HepG2 (cell line): ENCODE measurements around the gene ZDHHC11. TPM values are rescaled to one million over a fixed set of nuclear protein-coding genes. Genes with fewer than 3 reads are reported as not detected.

Source experiments
- ATAC-seq: fragments of 200-7000 bp; cut with Tn5 transposase; 3 replicates; pipeline ENCODE4 v1.9.1; 2020; ENCODE audit warnings: mild to moderate bottlenecking, moderate library complexity
- BruUV-seq: library from RNA; stranded (reverse); fragments of 400-500 nt; replicated peaks from 2 replicates; lab custom pipeline; 2021; lab: Mats Ljungman, UMichigan
- CTCF ChIA-PET: fragments of 300-600 bp; formaldehyde crosslinking; extraction: SDS; loops from one replicate; lab custom pipeline; 2021; ENCODE audit warnings: low total read pairs, inconsistent platforms, low intra/inter-chr PET ratio; lab: Yijun Ruan, JAX
- POLR2A ChIA-PET: fragments of 350-600 bp; sonication (Branson Sonifier 250); formaldehyde crosslinking; loops from one replicate; lab custom pipeline; 2020; ENCODE audit warnings: antibody characterized with exemption, inconsistent platforms; lab: Yijun Ruan, JAX
- DNase-seq: peaks from one replicate; pipeline ENCODE4 v3.0.0-alpha.2; 2015; ENCODE audit warnings: low spot score
- FAIRE-seq: peaks from 3 replicates; lab custom pipeline; 2011; peaks lifted over from hg19 to GRCh38; lab: Jason Lieb, UNC
- H2AFZ ChIP-seq: one replicate; pipeline ENCODE4 v1.6.1; 2011; ENCODE audit warnings: low read length, inconsistent platforms
- H3K27ac ChIP-seq: fragments of 300-600 bp; 3 replicates; pipeline ENCODE4 v1.8.0; 2011; ENCODE audit warnings: mixed run types, mild to moderate bottlenecking, mixed read lengths, low read length, inconsistent platforms; ENCODE audit not compliant: insufficient read depth; ENCODE audit errors: extremely low read length
- H3K27me3 ChIP-seq, 2 experiments: fragments of 200-600 bp in 1 of 2; 2 replicates in 1 of 2; 3 replicates in 1 of 2; pipeline versions ENCODE4 v1.6.0 to v1.8.0; 2011; ENCODE audit warnings: low read length in 2 of 2, mild to moderate bottlenecking in 2 of 2, moderate library complexity in 2 of 2, inconsistent platforms in 1 of 2; ENCODE audit not compliant: insufficient read depth in 2 of 2, control insufficient read depth in 1 of 2
- H3K36me3 ChIP-seq, 2 experiments: fragments of 200-600 bp in 1 of 2; replicated peaks in 1 of 2; 2 replicates in 1 of 2; 3 replicates in 1 of 2; pipeline versions ENCODE4 v1.5.1 to v1.8.0; 2011; ENCODE audit warnings: low read length in 2 of 2, inconsistent platforms in 1 of 2; ENCODE audit not compliant: insufficient read depth in 2 of 2, control insufficient read depth in 1 of 2
- H3K4me1 ChIP-seq: 2 replicates; pipeline ENCODE4 v1.5.1; 2012; ENCODE audit warnings: low read length, inconsistent platforms; ENCODE audit not compliant: insufficient read depth
- H3K4me2 ChIP-seq: 2 replicates; pipeline ENCODE4 v1.6.0; 2011; ENCODE audit warnings: low read depth, low read length, inconsistent platforms
- H3K4me3 ChIP-seq, 3 experiments: fragments of 200-600 bp in 1 of 3; sonication (generic), shearing (Covaris generic) in 1 of 3; replicated peaks in 1 of 3; 2 replicates each; pipeline ENCODE4 v1.5.1; 2011 to 2016; ENCODE audit warnings: low read length in 3 of 3, inconsistent platforms in 2 of 3, low read depth in 2 of 3, mild to moderate bottlenecking in 2 of 3, control low read depth in 1 of 3, mixed read lengths in 1 of 3; ENCODE audit not compliant: insufficient read depth in 1 of 3
- H3K79me2 ChIP-seq: one replicate; pipeline ENCODE4 v1.6.1; 2011; ENCODE audit warnings: low read length, inconsistent platforms; ENCODE audit not compliant: insufficient read depth
- H3K9ac ChIP-seq: 2 replicates; pipeline ENCODE4 v1.6.0; 2011; ENCODE audit warnings: mild to moderate bottlenecking, low read depth, low read length, inconsistent platforms; ENCODE audit not compliant: insufficient read depth
- H3K9me3 ChIP-seq: 2 replicates; pipeline ENCODE4 v1.5.1; 2012; ENCODE audit warnings: mild to moderate bottlenecking, low read length
- H4K20me1 ChIP-seq: 2 replicates; pipeline ENCODE4 v1.6.0; 2011; ENCODE audit warnings: inconsistent platforms, mild to moderate bottlenecking, low read length, moderate library complexity; ENCODE audit not compliant: insufficient read depth
- CREB1 ChIP-seq, 2 experiments: fragments of 450-650 bp in 1 of 2; IDR thresholded peaks; 2 replicates each; pipeline ENCODE4 v1.6.1; 2016 to 2017; ENCODE audit warnings: control low read depth in 1 of 2, mild to moderate bottlenecking in 1 of 2, missing compliant biosample characterization in 1 of 2, missing genetic modification characterization in 1 of 2
- HMGXB4 ChIP-seq, 2 experiments: sonication (generic) in 1 of 2; formaldehyde crosslinking in 1 of 2; IDR thresholded peaks; 2 replicates each; pipeline versions ENCODE4 v1.4.0 to v1.6.1; 2018 to 2020; ENCODE audit warnings: missing genetic modification reagents in 2 of 2, borderline replicate concordance in 1 of 2, low read depth in 1 of 2, mild to moderate bottlenecking in 1 of 2, missing biosample characterization in 1 of 2
- KMT2B ChIP-seq: IDR thresholded peaks from 2 replicates; pipeline ENCODE4 v1.6.1; 2016; ENCODE audit warnings: missing genetic modification reagents, missing compliant biosample characterization
- PHB2 ChIP-seq: fragments of 450-650 bp; IDR thresholded peaks from 2 replicates; pipeline ENCODE4 v1.6.1; 2018; ENCODE audit not compliant: partially characterized antibody
- POLR2AphosphoS2 ChIP-seq: IDR thresholded peaks from 2 replicates; pipeline ENCODE4 v1.6.1; 2011; ENCODE audit warnings: low read depth, low read length, improper control_type of control experiment
- POLR2AphosphoS5 ChIP-seq: IDR thresholded peaks from 2 replicates; pipeline ENCODE4 v1.6.1; 2012; ENCODE audit warnings: low read depth, low read length
- RAD51 ChIP-seq: fragments of 450-650 bp; IDR thresholded peaks from 2 replicates; pipeline ENCODE4 v1.6.1; 2016; ENCODE audit warnings: borderline replicate concordance
- RNF2 ChIP-seq: fragments of 450-650 bp; conservative IDR thresholded peaks from 2 replicates; pipeline ENCODE4 v1.6.1; 2016; ENCODE audit warnings: low read depth
- TARDBP ChIP-seq: sonication (generic); formaldehyde crosslinking; IDR thresholded peaks from 2 replicates; pipeline ENCODE4 v1.8.0; 2022; ENCODE audit warnings: mild to moderate bottlenecking, missing genetic modification reagents
- ZNF282 ChIP-seq: fragments of 450-650 bp; IDR thresholded peaks from 2 replicates; pipeline ENCODE4 v1.6.1; 2018; ENCODE audit not compliant: partially characterized antibody
- ZNF646 ChIP-seq: sonication (generic); formaldehyde crosslinking; IDR thresholded peaks from 2 replicates; pipeline ENCODE4 v1.9.0; 2021; ENCODE audit warnings: mild to moderate bottlenecking, missing genetic modification reagents
- ZNF749 ChIP-seq: sonication (generic); formaldehyde crosslinking; IDR thresholded peaks from 2 replicates; pipeline ENCODE4 v1.8.0; 2022; ENCODE audit warnings: mild to moderate bottlenecking, missing genetic modification reagents, moderate library complexity, borderline replicate concordance
- WGBS: methylation state at CpG from one replicate; pipeline ENCODE4 v1.1.6; 2017; ENCODE audit warnings: low lambda C conversion rate; 5-methylcytosine and 5-hydroxymethylcytosine counted together
- in situ Hi-C: cut with HindIII; loops from 2 replicates; pipeline ENCODE4 v1.10.0; 2017; ENCODE audit warnings: low pct_unique_long_range_greater_than_20kb; ENCODE audit not compliant: extremely low pct_ligation_motif_present
- intact Hi-C: fragments of 100-400 bp; cut with micrococcal nuclease; formaldehyde crosslinking; loops from one replicate; pipeline ENCODE4 v1.10.0; 2022; ENCODE audit not compliant: unreplicated experiment
- polyA plus RNA-seq, 8 experiments: library from polyadenylated mRNA; depleted of rRNA in 3 of 8; stranded (reverse) in 7 of 8; unstranded in 1 of 8; fragments of >200 nt; fragmentation: Illumina TruSeq in 4 of 8; extraction: Trizol in 4 of 8; gene quantifications; 2 replicates each; pipeline versions ENCODE4 v1.2.1 to v1.2.3, GENCODE V29; 2011 to 2016; ENCODE audit warnings: low read depth in 4 of 8, missing spikeins in 1 of 8, mixed read lengths in 1 of 8; ENCODE audit not compliant: insufficient read depth in 1 of 8
- total RNA-seq, 5 experiments: library from RNA; depleted of rRNA; stranded (reverse); fragments of >200 nt; fragmentation: Illumina TruSeq; extraction: Trizol; gene quantifications; 2 replicates each; pipeline ENCODE4 v1.2.3, GENCODE V29; 2016; ENCODE audit warnings: low read depth in 1 of 5
- TF ChIP-seq, protein P1 (sequence below): fragments of 450-650 bp; IDR thresholded peaks from 2 replicates; pipeline ENCODE4 v1.6.1; 2016

ZDHHC11 gene
- total and polyA plus RNA-seq, 2 of the 13 experiments (the other 11 are each of a cell fraction or from before 2014, with no cell fraction given), result 2.1 to 4.0 TPM

- no TSS peak for BruUV-seq
- no peaks in the 10 kb centered on the region for H3K36me3 ChIP-seq
- H3K4me1 ChIP-seq, result peaks cover 7% of the 10 kb centered on the region
- peaks cover 0 to 9% of the 10 kb centered on the region in 2 experiments; a peak in 2 of 5 replicates for H3K27me3 ChIP-seq
- POLR2A ChIA-PET, result no interaction called here
- no peak overlapping the region for H2AFZ ChIP-seq
- no peak overlapping the region for H3K4me2 ChIP-seq
- no peaks in the 10 kb centered on the region for H3K9me3 ChIP-seq
- WGBS, result 67% methylated on average over 15 of the region's 16 CpGs
- peaks cover 2% of the 10 kb centered on the region; the same call in 1 of the 2 replicates for H4K20me1 ChIP-seq
- CTCF ChIA-PET, result no interaction called here
- H3K27ac ChIP-seq, result no peak overlapping the region
- no peak overlapping the region for H3K4me3 ChIP-seq
- no peaks in the 10 kb centered on the region for H3K79me2 ChIP-seq
- intact Hi-C loops (no loop called here), in situ Hi-C loops (no loop called here)
- no peak overlapping the region for H3K9ac ChIP-seq
- ATAC-seq (peak; percentile 9; the same call in 2 of the 3 replicates), DNase-seq (no peak), FAIRE-seq (no peak)
- peak; percentile 12 for TF ChIP-seq PHB2
- TF ChIP-seq CREB1 (IDR thresholded peaks at IDR 0.05), result peak; percentile 1; the same call in 1 of the 2 replicates
- TF ChIP-seq CREB1 (CRISPR knock-in tag; IDR thresholded peaks at IDR 0.05), result no peak
- TF ChIP-seq POLR2AphosphoS2, result peak; percentile 52; the same call in 1 of the 2 replicates
- TF ChIP-seq, protein P1, sequence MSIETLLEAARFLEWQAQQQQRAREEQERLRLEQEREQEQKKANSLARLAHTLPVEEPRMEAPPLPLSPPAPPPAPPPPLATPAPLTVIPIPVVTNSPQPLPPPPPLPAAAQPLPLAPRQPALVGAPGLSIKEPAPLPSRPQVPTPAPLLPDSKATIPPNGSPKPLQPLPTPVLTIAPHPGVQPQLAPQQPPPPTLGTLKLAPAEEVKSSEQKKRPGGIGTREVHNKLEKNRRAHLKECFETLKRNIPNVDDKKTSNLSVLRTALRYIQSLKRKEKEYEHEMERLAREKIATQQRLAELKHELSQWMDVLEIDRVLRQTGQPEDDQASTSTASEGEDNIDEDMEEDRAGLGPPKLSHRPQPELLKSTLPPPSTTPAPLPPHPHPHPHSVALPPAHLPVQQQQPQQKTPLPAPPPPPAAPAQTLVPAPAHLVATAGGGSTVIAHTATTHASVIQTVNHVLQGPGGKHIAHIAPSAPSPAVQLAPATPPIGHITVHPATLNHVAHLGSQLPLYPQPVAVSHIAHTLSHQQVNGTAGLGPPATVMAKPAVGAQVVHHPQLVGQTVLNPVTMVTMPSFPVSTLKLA, result peak; percentile 44; the same call in 1 of the 2 replicates
- no peak for TF ChIP-seq HMGXB4 (CRISPR knock-in tag; IDR thresholded peaks at IDR 0.05; ENCODE audit: borderline replicate concordance in 1 of 2, low read depth in 1 of 2)
- TF ChIP-seq ZNF646, result peak; percentile 80
- peak; percentile 16 for TF ChIP-seq ZNF282
- peak; percentile 8; the same call in 1 of the 2 replicates for TF ChIP-seq POLR2AphosphoS5
- TF ChIP-seq RNF2, result 0 out of 2 replicates have a peak, but pooled peaks have one; percentile 10
- peak; percentile 44; the same call in 1 of the 2 replicates for TF ChIP-seq RAD51
- no peak for TF ChIP-seq ZNF749 (CRISPR knock-in tag)
- peak; percentile 79 for TF ChIP-seq TARDBP
- no peak for TF ChIP-seq KMT2B (CRISPR knock-in tag)
These were observed 6.0 kb upstream of the ZDHHC11 start for GRCh38 chr5:856531-857425.
